Fibroblast of peridontal ligament (primary cell): ENCODE measurements around the gene PRODH2.
"Not testable (repeated sequence)": the region's sequence is repeated elsewhere in the genome, so short reads cannot be mapped to it uniquely, and the experiment has no call there.

ENCODE experiments used
- DNase-seq: peaks from one replicate; pipeline ENCODE4 v3.0.0-alpha.2; 2010; ENCODE audit errors: extremely low read depth

PRODH2 gene

GRCh38 chr19:35781650-35782049, 31.0 kb downstream of the PRODH2 start:
- DNase-seq: no peak

GRCh38 chr19:35780717-35781116, 31.9 kb downstream of the PRODH2 start:
- no peak for DNase-seq

GRCh38 chr19:35780058-35780457, 32.6 kb downstream of the PRODH2 start:
- DNase-seq: no peak

- no peak for DNase-seq
These were observed 33.6 kb downstream of the PRODH2 start for GRCh38 chr19:35779033-35779432.

GRCh38 chr19:35777961-35778360, 34.7 kb downstream of the PRODH2 start:
- no peak for DNase-seq

GRCh38 chr19:35777086-35777841, 35.4 kb downstream of the PRODH2 start:
- no peak for DNase-seq

- DNase-seq: no peak
These were observed 36.4 kb downstream of the PRODH2 start for GRCh38 chr19:35776102-35776788.

- DNase-seq: peak; percentile 92
These were observed 37.1 kb downstream of the PRODH2 start, which contains the start of gene ARHGAP33 for GRCh38 chr19:35775298-35776101. Gene ARHGAP33 (plus strand): TSS chr19:35775564. CDS start chr19:35775659, 95 bp downstream.

- no peak for DNase-seq
These were observed 37.7 kb downstream of the PRODH2 start for GRCh38 chr19:35775046-35775297.

- DNase-seq: no peak
These were observed 38.2 kb downstream of the PRODH2 start for GRCh38 chr19:35774274-35775045.

GRCh38 chr19:35773020-35773806, 39.4 kb downstream of the PRODH2 start:
- DNase-seq: peak; percentile 5

- not testable (repeated sequence) for DNase-seq
These were observed 40.3 kb downstream of the PRODH2 start for GRCh38 chr19:35772362-35772761.

GRCh38 chr19:35768082-35768421, 44.6 kb downstream of the PRODH2 start:
- no peak for DNase-seq

GRCh38 chr19:35767288-35768081, 45.2 kb downstream of the PRODH2 start:
- DNase-seq: no peak

- DNase-seq: no peak
These were observed 46.0 kb downstream of the PRODH2 start for GRCh38 chr19:35766571-35767104.

- DNase-seq: no peak
These were observed 48.0 kb downstream of the PRODH2 start for GRCh38 chr19:35764432-35765315.

GRCh38 chr19:35760711-35761349, 51.8 kb downstream of the PRODH2 start:
- no peak for DNase-seq

GRCh38 chr19:35759697-35760096, 52.9 kb downstream of the PRODH2 start:
- no peak for DNase-seq
